ENCODE results near the gene ZC3H11A.
"Not testable (repeated sequence)": the region's sequence is repeated elsewhere in the genome, so short reads cannot be mapped to it uniquely, and the experiment has no call there.

Gene ZC3H11A

DNA sequence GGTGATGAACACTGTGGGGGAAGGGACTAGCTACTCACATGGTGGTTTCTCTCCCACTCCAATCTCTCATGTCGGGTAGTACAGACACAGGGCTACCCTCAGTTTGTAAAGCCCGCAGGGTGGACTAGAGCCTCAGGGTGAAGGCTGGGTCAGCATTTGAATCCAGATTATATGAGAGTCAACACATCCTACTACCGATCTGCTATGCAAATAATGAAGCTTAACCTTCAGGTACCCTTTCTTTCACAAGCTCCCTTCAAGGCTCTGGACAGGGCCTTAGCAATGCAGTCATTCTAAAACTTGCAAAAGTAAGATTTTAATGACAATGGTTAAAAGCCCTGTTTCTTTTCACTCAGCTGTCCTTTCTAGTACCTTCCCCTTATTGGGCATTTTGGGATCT, 5.5 kb upstream of the ZC3H11A start:
- DNase-seq, result no peak

- no peak for DNase-seq
These were observed 3.9 kb upstream of the ZC3H11A start for GRCh38 chr1:203791498-203791897.

DNA sequence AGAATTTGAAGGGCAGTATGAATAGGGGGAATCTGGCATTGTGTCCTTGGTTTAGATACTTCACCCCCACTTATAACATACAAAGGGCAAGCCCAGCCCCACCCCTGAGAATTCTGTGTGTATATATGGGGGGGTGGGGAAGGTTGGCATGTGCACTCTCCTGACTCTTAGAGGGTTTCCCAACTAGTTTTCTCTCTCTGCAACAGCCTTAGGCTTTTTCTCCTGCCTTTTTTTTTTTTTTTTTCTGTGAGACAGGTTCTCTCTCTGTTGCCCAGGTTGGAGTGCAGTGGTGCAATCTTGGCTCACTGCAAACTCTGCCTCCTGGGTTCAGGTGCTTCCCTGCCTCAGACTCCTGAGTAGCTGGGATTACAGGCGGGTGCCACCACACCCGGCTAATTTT, 2.9 kb upstream of the ZC3H11A start:
- DNase-seq, result no peak

DNA sequence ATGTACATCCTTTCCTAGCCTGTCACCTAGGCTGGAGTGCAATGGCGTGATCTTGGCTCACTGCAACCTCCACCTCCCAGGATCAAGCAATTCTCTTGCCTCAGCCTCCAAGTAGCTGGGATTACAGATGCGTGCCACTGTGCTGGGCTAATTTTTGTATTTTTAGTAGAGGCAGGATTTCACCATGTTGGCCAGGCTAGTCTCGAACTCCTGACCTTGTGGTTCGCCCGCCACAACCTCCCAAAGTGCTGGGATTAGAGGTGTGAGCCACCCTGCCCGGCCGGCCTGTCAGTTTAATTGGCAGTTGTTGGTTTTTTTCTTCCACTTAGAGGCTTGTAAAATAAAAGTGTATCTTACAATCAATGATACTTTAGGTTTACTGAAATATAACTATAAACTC, 1.9 kb upstream of the ZC3H11A start:
- DNase-seq, result not testable (repeated sequence)

- DNase-seq, result no peak
These were observed 521 bp upstream of the ZC3H11A start for GRCh38 chr1:203794764-203795440.

GRCh38 chr1:203796236-203796605, 798 bp downstream of the ZC3H11A start:
- peak; percentile 55 for DNase-seq

- DNase-seq, result no peak
These were observed 1.8 kb downstream of the ZC3H11A start for GRCh38 chr1:203797216-203797615.

DNA sequence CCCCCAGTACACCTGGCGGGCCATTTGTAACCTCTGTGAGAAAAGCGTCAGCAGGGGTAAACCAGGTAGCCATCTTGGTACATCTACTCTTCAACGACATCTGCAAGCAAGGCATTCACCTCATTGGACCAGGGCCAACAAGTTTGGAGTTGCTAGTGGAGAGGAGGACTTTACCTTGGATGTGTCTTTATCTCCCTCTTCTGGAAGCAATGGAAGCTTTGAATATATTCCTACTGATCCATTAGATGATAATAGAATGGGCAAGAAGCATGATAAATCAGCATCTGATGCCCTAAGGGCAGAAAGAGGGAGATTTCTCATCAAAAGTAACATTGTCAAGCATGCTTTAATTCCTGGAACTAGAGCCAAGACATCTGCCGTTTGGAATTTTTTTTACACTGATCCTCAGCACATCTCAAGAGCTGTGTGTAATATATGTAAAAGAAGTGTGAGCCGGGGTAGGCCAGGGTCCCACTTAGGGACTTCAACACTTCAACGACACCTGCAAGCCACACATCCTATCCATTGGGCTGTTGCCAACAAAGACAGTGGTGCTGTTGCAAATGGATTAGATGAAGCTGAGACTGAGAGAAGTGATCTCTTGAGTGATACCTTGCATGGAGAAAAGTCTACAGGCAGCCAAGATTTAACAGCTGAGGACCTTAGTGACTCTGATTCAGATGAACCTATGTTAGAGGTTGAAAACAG, 2.7 kb downstream of the ZC3H11A start:
- peak; percentile 28 for DNase-seq

DNA sequence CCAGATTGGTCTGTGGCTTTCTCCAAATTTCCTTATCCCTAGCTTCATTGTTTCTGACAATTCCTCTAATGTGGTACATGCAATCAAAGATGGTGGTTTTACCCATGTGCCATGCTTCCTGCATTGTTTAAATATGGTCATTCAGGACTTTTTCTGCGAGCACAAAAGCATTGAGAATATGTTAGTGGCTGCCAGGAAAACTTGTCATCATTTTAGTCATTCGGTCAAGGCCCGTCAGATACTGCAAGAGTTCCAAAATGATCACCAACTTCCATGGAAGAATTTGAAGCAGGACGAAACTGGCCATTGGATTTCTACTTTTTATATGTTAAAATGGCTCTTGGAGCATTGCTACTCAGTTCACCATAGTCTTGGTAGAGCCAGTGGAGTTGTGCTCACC, 3.7 kb downstream of the ZC3H11A start:
- no peak for DNase-seq

GRCh38 chr1:203799971-203800370, 4.5 kb downstream of the ZC3H11A start:
- peak; percentile 75 for DNase-seq

GRCh38 chr1:203805689-203806088, 10.3 kb downstream of the ZC3H11A start:
- DNase-seq, result no peak

DNA sequence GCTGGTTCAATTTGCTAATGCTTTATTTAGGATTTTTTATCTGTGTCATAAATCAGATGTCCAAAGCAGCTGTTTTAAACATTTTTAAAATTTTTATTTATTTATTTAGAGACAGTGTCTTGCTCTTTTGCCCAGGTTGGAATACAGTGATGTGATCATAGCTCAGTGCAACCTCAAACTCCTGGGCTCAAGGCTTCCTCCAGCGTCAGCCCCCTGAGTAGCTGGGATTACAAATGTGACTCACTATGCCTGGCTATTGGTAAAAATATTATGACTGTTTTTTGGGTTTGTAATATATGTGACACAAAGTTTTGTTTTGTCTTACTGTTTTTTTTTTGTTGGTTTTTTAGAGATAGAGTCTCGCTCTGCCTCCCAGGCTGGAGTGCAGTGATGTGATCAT, 11.8 kb downstream of the ZC3H11A start:
- no peak for DNase-seq

- no peak for DNase-seq
These were observed 18.3 kb downstream of the ZC3H11A start for GRCh38 chr1:203813581-203814341.

DNA sequence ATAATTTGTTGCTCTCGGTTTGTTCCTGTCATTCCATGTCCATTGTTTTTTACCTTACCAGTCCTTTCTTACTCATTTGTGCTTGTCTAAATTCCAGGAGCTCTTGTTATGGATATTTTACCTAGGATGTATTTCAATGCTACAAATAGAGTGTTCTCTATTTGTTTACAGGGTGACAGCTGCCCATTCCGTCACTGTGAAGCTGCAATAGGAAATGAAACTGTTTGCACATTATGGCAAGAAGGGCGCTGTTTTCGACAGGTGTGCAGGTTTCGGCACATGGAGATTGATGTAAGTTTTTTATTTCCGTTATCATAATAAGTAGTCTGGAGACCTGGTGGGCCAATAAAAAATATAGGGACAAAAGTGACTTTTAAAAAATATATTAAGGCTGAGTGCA, 23.0 kb downstream of the ZC3H11A start:
- DNase-seq, result no peak

DNA sequence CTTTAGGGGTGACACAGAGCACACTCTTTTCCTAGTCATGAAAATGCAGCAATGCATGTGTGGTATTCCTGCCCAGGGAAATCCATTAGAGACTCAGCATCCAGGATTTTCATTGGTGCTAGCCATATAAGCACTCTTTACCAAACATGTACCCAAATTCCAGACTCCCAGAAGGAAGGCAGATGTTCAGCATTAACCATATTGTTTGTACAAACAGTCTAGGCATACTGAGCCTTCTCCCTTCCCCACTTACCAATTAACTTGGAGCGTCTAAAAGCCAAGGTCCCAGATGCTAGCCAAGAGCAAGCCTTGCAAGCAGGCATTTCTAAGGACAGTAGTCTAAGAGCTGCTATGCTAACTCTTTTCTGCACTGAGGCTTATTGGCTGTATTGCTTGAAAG, 27.9 kb downstream of the ZC3H11A start:
- no peak for DNase-seq

GRCh38 chr1:203826175-203826574, 30.8 kb downstream of the ZC3H11A start:
- DNase-seq, result no peak

DNA sequence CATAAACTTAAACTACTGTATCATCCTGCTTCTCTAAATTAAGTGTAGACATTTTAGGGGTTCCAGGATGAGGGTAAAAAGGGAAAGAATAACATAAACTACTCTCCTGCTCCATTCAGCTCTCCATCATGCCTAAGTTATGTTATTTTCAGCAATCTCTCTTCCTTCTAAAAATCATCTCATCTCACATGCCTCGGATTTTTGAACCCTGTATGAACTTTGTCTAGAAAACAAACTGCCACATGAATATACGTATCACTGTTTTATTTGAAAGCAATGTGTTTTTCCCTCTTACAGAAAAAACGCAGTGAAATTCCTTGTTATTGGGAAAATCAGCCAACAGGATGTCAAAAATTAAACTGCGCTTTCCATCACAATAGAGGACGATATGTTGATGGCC, 32.6 kb downstream of the ZC3H11A start:
- no peak for DNase-seq

- no peak for DNase-seq
These were observed 33.1 kb downstream of the ZC3H11A start for GRCh38 chr1:203828503-203828902.

- not testable (repeated sequence) for DNase-seq
These were observed 33.8 kb downstream of the ZC3H11A start for GRCh38 chr1:203829247-203829646.

- DNase-seq, result no peak
These were observed 40.1 kb downstream of the ZC3H11A start for GRCh38 chr1:203835476-203835875.

DNA sequence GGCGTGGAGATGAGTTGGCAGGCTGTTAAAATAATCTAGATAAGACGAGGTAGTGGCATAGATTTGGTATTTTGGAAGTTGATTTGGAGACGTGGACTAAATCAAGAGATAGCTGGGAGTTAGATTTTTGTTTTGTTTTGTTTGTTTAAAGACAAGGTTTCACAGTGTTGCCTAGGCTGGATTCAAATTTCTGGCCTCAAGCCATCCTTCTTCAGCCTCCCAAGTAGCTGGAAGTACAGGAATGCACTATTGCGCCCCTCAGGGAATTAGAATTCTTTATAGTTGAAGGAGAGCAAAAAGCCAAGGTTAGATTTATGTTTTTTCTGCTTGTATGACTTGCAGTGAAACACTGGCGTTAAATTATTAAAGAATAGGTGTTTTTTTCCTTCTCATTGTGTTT, 43.7 kb downstream of the ZC3H11A start:
- no peak for DNase-seq

DNA sequence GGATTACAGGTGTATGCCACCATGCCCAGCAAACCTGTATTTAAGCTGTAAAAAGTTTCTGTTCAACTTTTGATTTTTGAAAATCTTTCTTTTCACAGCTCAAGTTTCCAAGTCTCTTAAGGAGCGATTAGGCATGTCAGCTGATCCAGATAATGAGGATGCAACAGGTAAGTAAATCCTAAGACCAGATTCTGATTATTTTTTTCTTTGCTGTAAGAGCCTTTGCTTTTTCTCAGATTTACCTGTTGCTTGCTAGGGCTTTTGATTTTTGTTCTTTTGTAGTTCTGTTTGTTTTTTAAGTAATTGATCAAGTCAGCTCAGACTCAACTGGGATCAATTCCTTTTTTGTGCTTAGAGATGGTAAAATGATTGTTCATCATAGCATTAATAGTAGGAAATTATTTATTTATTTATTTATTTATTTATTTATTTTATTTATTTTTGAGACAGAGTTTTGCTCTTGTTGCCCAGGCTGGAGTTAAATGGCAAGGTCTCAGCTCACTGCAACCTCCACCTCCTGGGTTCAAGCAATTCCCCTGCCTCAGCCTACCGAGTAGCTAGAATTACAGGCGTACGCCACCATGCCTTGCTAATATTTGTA, 44.9 kb downstream of the ZC3H11A start:
- no peak for DNase-seq

GRCh38 chr1:203842559-203842876, 47.1 kb downstream of the ZC3H11A start:
- DNase-seq, result no peak

DNA sequence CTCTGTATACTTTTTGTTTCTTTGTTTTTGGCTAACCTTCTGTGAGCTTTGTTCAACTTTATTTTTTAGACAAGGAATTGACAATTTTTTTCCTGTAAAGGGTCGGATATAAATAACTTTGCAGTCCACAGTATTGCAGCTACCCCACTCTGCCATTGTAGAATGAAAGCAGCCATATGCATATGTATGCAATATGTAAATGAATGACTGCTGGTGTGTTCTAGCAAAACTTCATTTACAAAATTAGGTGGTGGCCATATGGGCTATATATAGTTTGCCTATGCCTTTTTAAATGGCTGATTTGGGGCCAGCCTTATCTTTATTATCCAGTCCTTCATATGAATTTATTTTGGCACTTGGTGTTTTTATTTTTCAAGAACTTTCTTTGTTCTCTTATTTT, 48.0 kb downstream of the ZC3H11A start:
- DNase-seq, result no peak

All from hematopoietic multipotent progenitor cell treated with erythropoietin and hydrocortisone succinate and interleukin-3 and kit ligand, for 8 days (in vitro differentiated cells).